SK-N-MC (cell line): ENCODE results near the gene PCDH15.

Source experiments
- EZH2 ChIP-seq: fragments of 200-600 bp; sonication (generic); IDR thresholded peaks from one replicate; pipeline ENCODE4 v1.6.1; 2017; ENCODE audit warnings: antibody characterized with exemption
- POLR2AphosphoS5 ChIP-seq: IDR thresholded peaks from 2 replicates; pipeline ENCODE4 v1.6.1; 2012; ENCODE audit warnings: mild to moderate bottlenecking, low read depth, low read length, borderline replicate concordance

- TF ChIP-seq POLR2AphosphoS5 (no peak), EZH2 (no peak)
Measured at GRCh38 chr10:54342058-54342457, 459.0 kb downstream of the PCDH15 start.
